NCI-H82 (cell line): Measurements from ENCODE around the gene SNAP23.

Experiments used
- DNase-seq: peaks from one replicate; lab custom pipeline; 2025; lab: John Stamatoyannopoulos, UW

Gene SNAP23

GRCh38 chr15:42575188-42576039 lies 80.0 kb downstream of the SNAP23 start, which contains the start of gene STARD9:
Gene STARD9, plus strand, starts transcription at chr15:42575606. Its CDS starts 110 bp downstream, at chr15:42575716.
- peak; percentile 100 for DNase-seq

DNA sequence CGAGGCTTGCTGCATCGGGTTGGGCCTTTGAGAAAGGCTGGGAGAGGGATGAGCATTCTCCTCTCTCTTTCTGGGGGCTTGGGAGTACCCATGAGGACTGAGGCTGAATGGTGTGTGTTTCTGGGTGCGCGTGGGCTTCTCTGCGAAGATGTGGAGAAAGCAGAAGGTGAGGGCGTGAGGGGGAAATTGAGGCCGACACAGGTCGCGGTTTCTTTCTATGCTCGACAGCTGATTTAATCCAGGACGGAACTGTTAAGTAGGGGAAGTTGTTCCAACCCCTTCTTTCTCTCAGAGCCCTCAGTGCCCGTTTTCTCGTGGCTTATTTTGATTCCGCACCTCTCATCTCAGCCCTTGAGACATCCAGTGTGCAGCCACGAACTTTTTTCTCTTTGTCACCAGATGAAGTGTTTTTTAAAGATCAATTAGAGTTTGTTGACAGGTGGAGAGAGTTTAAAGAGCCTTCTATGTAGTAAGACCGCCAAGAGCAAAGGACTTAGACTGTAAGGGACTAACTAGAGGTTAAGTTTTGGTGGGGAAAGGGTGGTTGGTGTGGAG lies 80.7 kb downstream of the SNAP23 start:
- peak; percentile 72 for DNase-seq

- peak; percentile 38 for DNase-seq
Measured at GRCh38 chr15:42576776-42577175, 81.3 kb downstream of the SNAP23 start.

- peak; percentile 74 for DNase-seq
Measured at GRCh38 chr15:42577514-42578031, 82.1 kb downstream of the SNAP23 start.

GRCh38 chr15:42578984-42579537 lies 83.6 kb downstream of the SNAP23 start:
- no peak for DNase-seq

- peak; percentile 88 for DNase-seq
Measured at GRCh38 chr15:42581272-42581730, 85.9 kb downstream of the SNAP23 start.
